OCI-LY1 (cell line): ENCODE data around the gene MRPS27.

ENCODE experiments used
- H2AFZ ChIP-seq: fragments of 200-600 bp; sonication (generic), shearing (Covaris generic); 2 replicates; pipeline ENCODE4 v1.6.0; 2014; ENCODE audit warnings: antibody characterized with exemption, mild to moderate bottlenecking, low read length
- H3F3A ChIP-seq: fragments of 200-600 bp; sonication (generic), shearing (Covaris generic); 2 replicates; pipeline ENCODE4 v1.6.0; 2014; ENCODE audit warnings: mild to moderate bottlenecking, antibody characterized with exemption, low read length, moderate library complexity; ENCODE audit not compliant: insufficient read depth
- H3K27ac ChIP-seq: fragments of 200-600 bp; sonication (generic); 2 replicates; pipeline ENCODE4 v1.5.1; 2014; ENCODE audit warnings: low read length, mixed run types, mild to moderate bottlenecking, low read depth; ENCODE audit not compliant: poor library complexity, severe bottlenecking
- H3K27me3 ChIP-seq: fragments of 200-600 bp; sonication (generic); 2 replicates; pipeline ENCODE4 v1.6.0; 2014; ENCODE audit warnings: antibody characterized with exemption, mild to moderate bottlenecking, low read length, moderate library complexity; ENCODE audit not compliant: insufficient read depth
- H3K36me3 ChIP-seq: fragments of 200-600 bp; sonication (generic); 2 replicates; pipeline ENCODE4 v1.6.1; 2014; ENCODE audit warnings: mild to moderate bottlenecking, antibody characterized with exemption, low read length, moderate library complexity, mixed read lengths; ENCODE audit not compliant: insufficient read depth
- H3K4me1 ChIP-seq: fragments of 200-600 bp; sonication (generic); 2 replicates; pipeline ENCODE4 v1.5.1; 2014; ENCODE audit warnings: mild to moderate bottlenecking, low read length, moderate library complexity; ENCODE audit not compliant: insufficient read depth, severe bottlenecking
- H3K4me2 ChIP-seq: fragments of 200-600 bp; sonication (generic), shearing (Covaris generic); 2 replicates; pipeline ENCODE4 v1.6.1; 2014; ENCODE audit warnings: low read length
- H3K4me3 ChIP-seq: fragments of 200-600 bp; sonication (generic); 2 replicates; pipeline ENCODE4 v1.5.1; 2014; ENCODE audit warnings: low read length, low read depth, mild to moderate bottlenecking, mixed read lengths; ENCODE audit not compliant: poor library complexity, severe bottlenecking
- H3K79me2 ChIP-seq: fragments of 200-600 bp; shearing (Covaris generic); 2 replicates; pipeline ENCODE4 v1.6.1; 2016; ENCODE audit warnings: mixed run types, low read length, mixed read lengths; ENCODE audit not compliant: insufficient read depth
- H3K9ac ChIP-seq: fragments of 200-600 bp; sonication (generic), shearing (Covaris generic); 2 replicates; pipeline ENCODE4 v1.6.1; 2014; ENCODE audit warnings: mild to moderate bottlenecking, low read length, mixed read lengths
- H3K9me2 ChIP-seq: fragments of 200-600 bp; sonication (generic), shearing (Covaris generic); 2 replicates; pipeline ENCODE4 v1.6.1; 2014; ENCODE audit warnings: low read depth, mild to moderate bottlenecking, low read length, mixed read lengths
- H3K9me3 ChIP-seq: fragments of 200-600 bp; shearing (Covaris generic); 2 replicates; pipeline ENCODE4 v1.6.1; 2014; ENCODE audit warnings: low read length, mixed read lengths
- H4K20me1 ChIP-seq: fragments of 200-600 bp; sonication (generic), shearing (Covaris generic); 2 replicates; pipeline ENCODE4 v1.6.0; 2016; ENCODE audit warnings: mild to moderate bottlenecking, low read length; ENCODE audit not compliant: insufficient read depth
- EZH2 ChIP-seq: fragments of 200-600 bp; sonication (generic), shearing (Covaris generic); IDR thresholded peaks from 2 replicates; pipeline ENCODE4 v1.8.0; 2017; ENCODE audit warnings: borderline replicate concordance, mixed run types, mild to moderate bottlenecking, antibody characterized with exemption, low read length, moderate library complexity, mixed read lengths
- TF ChIP-seq, protein P1 (sequence below): fragments of 200-600 bp; sonication (generic), shearing (Covaris generic); IDR thresholded peaks from 2 replicates; pipeline ENCODE4 v1.5.1; 2017; ENCODE audit warnings: mild to moderate bottlenecking, antibody characterized with exemption, low read length, moderate library complexity, mixed read lengths

MRPS27 gene

DNA sequence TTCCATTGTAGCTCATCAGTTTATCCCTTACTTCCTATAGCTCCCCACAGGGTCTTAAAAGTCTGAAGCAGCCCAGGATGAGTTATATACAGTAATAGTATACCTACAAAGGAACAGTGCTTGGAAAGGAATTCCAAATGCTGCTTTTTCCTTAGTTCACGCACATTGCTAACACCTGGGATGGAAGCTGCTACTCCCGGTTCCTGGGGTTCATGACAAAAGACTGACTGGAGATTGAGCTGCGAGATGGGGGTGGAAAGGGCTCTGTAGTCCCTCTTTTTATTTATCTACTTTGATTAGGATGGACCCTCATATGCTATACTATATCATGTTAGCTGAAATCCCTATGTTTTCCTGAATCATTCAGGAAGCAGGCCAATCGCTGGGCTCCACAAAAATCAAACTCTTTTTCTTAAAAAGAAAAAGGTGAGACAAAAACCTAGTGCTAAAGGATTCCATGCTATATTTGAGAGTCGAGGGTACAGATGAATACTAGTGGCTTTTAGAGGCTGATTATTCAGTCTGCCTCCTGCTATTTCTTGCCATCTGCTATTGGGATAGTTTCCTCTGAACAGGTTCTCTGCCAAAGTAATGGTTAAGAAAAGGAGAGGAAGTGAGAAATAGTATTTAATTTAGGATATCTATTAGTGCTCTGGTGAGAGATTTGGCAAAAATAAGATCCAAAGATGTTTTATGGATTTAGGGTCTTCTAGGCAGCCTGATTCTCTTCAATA lies 81.2 kb downstream of the MRPS27 start:
- no peaks in the 10 kb centered on the region for H3K9me2 ChIP-seq
- H3K9me3 ChIP-seq, result no peaks in the 10 kb centered on the region
- H3K79me2 ChIP-seq, result peaks cover 10% of the 10 kb centered on the region
- no peaks in the 10 kb centered on the region for H4K20me1 ChIP-seq
- no peak overlapping the region for H3K4me2 ChIP-seq
- H3K36me3 ChIP-seq, result peaks cover 42% of the 10 kb centered on the region
- H3K4me3 ChIP-seq, result no peak overlapping the region
- H3K9ac ChIP-seq, result no peak overlapping the region
- no peaks in the 10 kb centered on the region for H3K27me3 ChIP-seq
- no peak overlapping the region for H3K27ac ChIP-seq
- peaks cover 36% of the 10 kb centered on the region for H3K4me1 ChIP-seq
- TF ChIP-seq EZH2, result no peak
- TF ChIP-seq, protein P1, sequence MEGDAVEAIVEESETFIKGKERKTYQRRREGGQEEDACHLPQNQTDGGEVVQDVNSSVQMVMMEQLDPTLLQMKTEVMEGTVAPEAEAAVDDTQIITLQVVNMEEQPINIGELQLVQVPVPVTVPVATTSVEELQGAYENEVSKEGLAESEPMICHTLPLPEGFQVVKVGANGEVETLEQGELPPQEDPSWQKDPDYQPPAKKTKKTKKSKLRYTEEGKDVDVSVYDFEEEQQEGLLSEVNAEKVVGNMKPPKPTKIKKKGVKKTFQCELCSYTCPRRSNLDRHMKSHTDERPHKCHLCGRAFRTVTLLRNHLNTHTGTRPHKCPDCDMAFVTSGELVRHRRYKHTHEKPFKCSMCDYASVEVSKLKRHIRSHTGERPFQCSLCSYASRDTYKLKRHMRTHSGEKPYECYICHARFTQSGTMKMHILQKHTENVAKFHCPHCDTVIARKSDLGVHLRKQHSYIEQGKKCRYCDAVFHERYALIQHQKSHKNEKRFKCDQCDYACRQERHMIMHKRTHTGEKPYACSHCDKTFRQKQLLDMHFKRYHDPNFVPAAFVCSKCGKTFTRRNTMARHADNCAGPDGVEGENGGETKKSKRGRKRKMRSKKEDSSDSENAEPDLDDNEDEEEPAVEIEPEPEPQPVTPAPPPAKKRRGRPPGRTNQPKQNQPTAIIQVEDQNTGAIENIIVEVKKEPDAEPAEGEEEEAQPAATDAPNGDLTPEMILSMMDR, result no peak
- no peaks in the 10 kb centered on the region for H3F3A ChIP-seq
- H2AFZ ChIP-seq, result no peak overlapping the region

DNA sequence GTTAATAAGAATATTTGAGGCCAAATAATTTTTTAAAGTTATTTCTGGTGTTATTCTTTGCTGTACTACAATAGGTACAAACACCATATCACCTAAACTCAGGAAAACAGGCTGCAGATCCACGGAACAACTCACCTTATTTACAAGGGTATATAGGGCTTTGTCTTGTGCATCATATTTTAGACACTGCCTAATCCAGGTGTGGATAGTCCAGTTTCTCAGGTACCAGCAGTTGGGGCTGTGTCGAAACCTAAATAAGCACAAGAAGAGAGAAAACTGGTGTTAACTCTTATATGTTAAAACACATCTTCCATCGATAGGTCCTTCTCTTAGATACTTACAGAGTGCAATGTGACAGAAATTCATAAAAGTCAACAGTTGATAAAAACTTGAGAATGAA lies 82.2 kb downstream of the MRPS27 start:
- Histone ChIP-seq H3K9me3 (no peaks in the 10 kb centered on the region), H3K4me2 (no peak overlapping the region), H3F3A (no peaks in the 10 kb centered on the region; the same call in 1 of the 2 replicates), H3K36me3 (peaks cover 42% of the 10 kb centered on the region), H3K9ac (no peak overlapping the region), H3K9me2 (no peaks in the 10 kb centered on the region), H3K27ac (no peak overlapping the region), H3K4me1 (peaks cover 38% of the 10 kb centered on the region), H2AFZ (no peak overlapping the region), H3K27me3 (no peaks in the 10 kb centered on the region), H3K79me2 (0 out of 2 replicates have a peak, but pooled peaks cover under 1% of the 10 kb centered on the region), H3K4me3 (no peak overlapping the region), H4K20me1 (no peaks in the 10 kb centered on the region)
- TF ChIP-seq EZH2, result no peak
- TF ChIP-seq, protein P1, result no peak

DNA sequence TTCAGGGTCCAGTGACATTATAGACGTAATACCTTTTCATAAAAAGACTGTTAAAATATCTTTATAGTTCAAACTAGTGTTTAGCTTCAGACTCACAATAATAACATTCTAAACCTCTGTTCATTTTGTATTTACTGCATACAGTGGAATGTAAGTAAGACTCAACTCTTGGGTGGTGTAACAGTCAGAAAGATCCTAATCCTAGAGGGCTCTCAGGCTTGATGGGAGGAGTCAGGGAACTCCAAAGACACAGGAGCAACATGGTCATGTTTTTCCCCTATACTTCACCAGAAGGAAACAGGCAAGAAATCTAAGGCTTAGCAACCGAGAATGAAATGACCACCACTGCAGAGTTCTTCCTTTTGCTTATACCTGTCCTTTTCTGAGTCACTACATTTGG lies 82.6 kb downstream of the MRPS27 start:
- Histone ChIP-seq H4K20me1 (no peaks in the 10 kb centered on the region), H3K9me3 (no peaks in the 10 kb centered on the region), H3K27ac (no peak overlapping the region), H2AFZ (no peak overlapping the region), H3K9ac (no peak overlapping the region), H3K9me2 (no peaks in the 10 kb centered on the region), H3K27me3 (no peaks in the 10 kb centered on the region), H3K4me3 (no peak overlapping the region), H3K36me3 (peaks cover 42% of the 10 kb centered on the region), H3K4me2 (no peak overlapping the region), H3K4me1 (peaks cover 41% of the 10 kb centered on the region), H3K79me2 (no peaks in the 10 kb centered on the region), H3F3A (no peaks in the 10 kb centered on the region; the same call in 1 of the 2 replicates)
- TF ChIP-seq EZH2, result no peak
- TF ChIP-seq, protein P1, result no peak
